CD4-positive, alpha-beta T cell treated with Interleukin-1 beta for 1 hour (primary cell): ENCODE results near the gene SGCD.

ENCODE experiments used
- DNase-seq, 2 donors: peaks; one replicate each; pipeline ENCODE4 v3.0.0-alpha.2; 2020 to 2022

SGCD gene

GRCh38 chr5:156523607-156524006 lies 196.6 kb downstream of the SGCD start:
- no peak for DNase-seq

- DNase-seq = no peak
Observed at GRCh38 chr5:156526081-156526925, 199.3 kb downstream of the SGCD start.

DNA sequence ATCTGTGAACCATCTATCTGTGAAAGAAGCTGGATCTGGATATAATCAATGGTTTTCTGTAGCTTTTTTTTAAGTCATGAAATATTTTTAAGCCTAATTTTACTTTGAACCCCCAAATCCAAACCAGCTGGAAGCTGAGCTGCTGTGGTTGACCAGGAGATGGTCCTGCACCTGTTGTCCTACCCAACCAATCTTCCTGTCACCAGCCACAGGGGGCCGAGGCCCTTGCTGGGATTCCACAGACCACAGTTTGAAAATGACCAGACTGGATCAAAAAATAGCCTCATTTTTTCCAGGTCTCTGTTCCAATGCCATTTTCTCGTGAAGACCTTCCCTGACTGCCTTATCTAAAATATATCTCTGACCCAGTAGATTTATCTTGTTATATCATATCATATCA lies 200.6 kb downstream of the SGCD start:
- no peak for DNase-seq

DNA sequence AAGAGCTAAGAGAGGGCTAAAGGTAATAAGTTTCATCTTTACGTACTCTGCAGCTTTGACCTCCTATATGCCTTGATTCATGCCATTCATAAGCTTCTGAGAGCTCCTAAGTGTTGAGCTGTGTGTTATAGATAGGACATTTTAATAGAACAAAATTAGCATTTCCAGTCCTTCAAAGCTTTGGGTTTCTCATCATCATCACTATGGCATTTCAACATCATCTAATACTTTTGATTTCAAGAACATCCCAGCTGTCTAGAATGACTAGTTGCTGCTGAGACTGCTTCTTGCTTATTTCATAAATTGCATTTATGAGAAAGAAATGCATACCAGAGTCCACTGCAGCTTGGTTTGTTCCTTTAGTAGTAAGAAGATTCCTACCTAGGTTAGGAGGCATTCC lies 201.7 kb downstream of the SGCD start:
- DNase-seq = no peak

DNA sequence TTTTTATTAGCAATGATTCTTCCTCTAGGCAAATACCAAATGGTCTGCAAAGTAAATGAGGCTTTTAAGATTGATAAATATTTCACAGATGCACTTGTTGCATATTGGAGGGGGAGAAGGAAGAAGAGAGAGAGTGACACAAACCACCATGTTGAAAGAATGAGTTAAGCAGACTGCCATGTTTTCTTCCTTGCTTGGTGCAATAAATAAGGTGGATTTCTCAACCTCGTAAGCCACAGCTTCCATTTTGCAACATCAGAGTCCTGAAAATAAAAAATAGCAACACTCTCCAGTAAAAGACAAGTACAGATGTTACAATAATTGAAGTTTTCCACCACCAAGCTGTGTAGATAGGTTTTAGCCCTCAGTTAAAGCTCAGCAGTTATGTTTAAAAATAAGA lies 202.9 kb downstream of the SGCD start:
- DNase-seq = no peak

- no peak for DNase-seq
Observed at GRCh38 chr5:156531199-156531598, 204.2 kb downstream of the SGCD start.

DNA sequence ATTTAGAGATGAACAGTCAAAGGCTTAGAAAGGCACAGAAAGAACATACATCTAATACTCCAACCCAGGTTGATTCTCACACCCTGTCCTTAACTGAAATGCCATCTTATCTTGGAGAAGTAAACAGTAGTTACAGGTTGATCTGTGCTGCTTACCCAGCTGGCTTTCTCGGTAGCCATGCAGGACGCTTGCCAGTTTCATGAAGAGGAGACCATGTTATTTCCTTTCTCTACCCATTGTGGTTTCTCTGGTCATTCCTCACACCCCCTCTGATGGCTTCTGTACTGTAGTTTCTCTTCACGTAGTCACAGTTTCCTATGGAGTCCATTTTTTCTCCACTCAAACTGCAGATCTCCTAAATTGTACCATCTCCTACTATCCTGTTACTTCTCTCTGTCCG lies 206.0 kb downstream of the SGCD start:
- no peak for DNase-seq

DNA sequence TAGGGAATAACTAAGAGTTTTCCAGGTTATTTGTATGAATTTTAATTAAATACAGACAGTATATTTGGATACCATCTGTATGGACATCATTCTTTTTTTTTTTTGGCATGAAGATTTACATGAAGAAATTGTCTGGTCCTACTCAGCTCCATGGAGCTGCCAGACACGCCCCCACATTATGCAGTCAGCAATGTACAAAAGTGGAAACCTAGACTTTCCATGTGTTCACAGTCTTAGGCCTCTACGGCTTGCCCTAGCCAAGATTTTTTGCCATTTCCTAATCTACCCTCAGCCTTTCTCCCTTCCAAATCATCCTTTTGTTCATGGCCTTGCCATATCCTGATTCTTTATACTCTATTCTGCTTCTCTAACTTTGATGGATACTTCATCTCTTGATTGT lies 207.1 kb downstream of the SGCD start:
- DNase-seq = no peak

DNA sequence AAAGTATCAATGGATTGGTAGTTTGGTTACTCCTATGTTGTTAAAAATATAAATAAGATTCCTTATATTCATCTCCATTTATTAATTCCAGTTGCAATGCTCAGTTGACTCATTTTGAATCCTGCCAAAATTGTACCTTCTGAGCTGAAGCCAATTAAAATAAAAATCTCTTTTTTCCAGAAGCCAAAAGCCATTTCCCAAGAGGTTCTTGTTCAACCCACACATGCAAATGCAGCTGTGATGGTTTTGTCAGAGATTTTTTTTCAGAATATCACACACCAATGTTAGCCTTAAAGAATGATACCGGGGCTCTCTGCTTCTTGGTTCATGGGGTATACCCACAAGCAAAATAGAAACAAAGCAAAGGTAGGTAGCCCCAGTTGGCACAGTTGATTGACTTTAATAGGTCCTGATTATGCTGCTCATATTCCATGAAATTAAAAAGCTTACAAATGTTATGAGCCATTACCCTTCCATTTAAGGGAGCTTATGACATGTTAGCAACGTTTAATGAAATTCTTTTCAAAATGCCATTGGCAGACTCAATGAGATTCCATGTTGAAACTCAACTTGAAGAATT lies 208.0 kb downstream of the SGCD start:
- DNase-seq = no peak

- DNase-seq = no peak
Observed at GRCh38 chr5:156540491-156540890, 213.5 kb downstream of the SGCD start.

DNA sequence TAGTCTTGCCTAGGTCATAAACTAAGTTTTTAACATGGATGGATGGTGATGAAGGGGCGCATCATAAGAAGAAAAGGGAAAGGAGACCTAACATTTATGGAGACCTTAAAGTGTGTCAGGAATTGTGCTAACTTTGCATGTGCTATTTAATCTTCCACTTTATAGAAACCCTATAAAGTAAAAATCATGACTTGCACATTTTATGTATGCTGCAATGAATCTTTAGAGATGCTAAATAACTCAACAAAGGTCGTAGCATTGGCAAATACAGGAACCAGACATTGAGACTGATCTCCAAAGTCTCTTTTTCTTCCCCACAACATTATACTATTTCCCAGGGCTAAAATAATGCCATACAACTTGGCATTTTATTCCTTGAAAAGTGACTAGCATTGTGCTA lies 214.6 kb downstream of the SGCD start:
- DNase-seq = no peak

GRCh38 chr5:156543348-156544145 lies 216.6 kb downstream of the SGCD start:
- no peak for DNase-seq

- no peak for DNase-seq
Observed at GRCh38 chr5:156552855-156553358, 225.9 kb downstream of the SGCD start.

DNA sequence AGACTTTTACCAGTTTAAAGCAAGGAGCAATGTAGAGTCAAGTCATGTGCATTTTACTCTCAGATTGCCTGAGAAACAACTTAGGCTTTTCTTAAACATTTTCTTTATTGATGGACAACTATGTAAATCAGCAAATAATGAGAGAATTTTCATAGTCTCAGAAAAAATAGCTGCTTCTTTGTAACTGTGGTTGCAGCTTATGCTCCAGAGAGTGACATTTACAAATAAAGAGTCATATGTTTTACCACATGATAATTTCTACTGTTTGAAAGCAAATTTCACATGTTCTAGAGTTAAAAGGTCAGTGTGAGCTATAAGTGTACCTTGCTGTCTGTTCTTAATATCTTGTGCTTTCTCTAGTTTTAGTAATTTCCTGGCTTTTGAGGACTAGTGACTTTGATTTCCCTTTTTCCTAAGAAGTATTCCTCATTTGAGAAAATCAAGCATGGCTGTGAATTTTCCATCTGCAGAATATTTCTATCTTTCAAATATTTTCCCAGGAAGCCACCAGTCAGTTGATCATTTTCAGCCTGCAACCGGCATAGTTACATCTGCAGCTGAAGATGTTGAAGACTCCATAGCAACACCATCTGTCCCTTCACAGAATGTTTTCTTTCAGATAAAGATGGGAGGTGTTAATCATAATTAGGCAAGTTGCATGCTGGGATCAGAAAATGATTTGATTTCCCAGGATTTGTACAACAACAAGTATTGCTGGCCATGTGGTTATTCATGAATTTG lies 229.9 kb downstream of the SGCD start:
- no peak for DNase-seq

DNA sequence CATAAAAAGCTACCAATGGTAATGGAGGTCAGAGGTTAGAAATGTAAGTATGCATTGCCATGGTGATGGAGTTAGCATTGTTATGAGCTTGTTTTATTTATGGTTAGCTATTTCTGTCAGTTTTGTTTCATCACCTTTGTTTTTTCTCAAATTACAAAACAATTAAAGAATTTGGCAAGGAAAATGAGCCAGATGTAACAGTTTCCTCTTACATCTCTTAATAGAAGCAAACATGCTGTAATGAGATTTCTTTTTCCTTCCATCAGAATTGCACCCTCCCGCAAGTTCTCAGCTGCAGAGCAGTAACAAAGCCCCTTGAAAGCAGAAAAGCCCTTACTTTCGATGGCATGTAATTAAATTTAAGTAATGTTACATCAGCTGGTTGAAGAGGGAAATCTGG lies 233.0 kb downstream of the SGCD start:
- no peak for DNase-seq

- DNase-seq = no peak
Observed at GRCh38 chr5:156561651-156562050, 234.7 kb downstream of the SGCD start.

DNA sequence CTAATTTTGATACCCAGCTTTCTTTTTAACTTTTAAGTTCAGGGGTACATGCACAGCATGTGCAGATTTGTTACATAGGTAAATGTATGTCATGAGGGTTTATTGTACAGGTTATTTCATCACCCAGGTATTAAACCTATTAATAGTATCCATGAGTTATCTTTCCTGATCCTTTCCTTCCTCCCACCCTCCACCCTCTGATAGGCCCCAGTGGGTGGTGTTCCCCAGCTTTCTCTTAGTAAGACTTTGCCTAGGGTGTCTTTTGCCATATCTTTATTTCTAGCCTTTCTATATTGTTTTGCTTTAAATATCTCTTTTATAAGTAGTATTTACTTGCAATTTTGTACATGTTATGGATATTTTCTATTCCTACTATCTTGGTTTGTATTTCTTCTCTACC lies 243.7 kb downstream of the SGCD start:
- DNase-seq = no peak

- no peak for DNase-seq
Observed at GRCh38 chr5:156581725-156582124, 254.8 kb downstream of the SGCD start.

GRCh38 chr5:156582193-156582598 lies 255.2 kb downstream of the SGCD start:
- no peak for DNase-seq

GRCh38 chr5:156584871-156585270 lies 257.9 kb downstream of the SGCD start:
- DNase-seq = no peak

- no peak for DNase-seq
Observed at GRCh38 chr5:156585999-156586398, 259.0 kb downstream of the SGCD start.

- DNase-seq = no peak
Observed at GRCh38 chr5:156587012-156587411, 260.0 kb downstream of the SGCD start.

- DNase-seq = no peak
Observed at GRCh38 chr5:156588306-156588705, 261.3 kb downstream of the SGCD start.
